HG03565 (cell line): Measurements from ENCODE around the gene SULT2B1.

ENCODE experiments used
- ATAC-seq: cut with Tn5 transposase; IDR thresholded peaks from one replicate; pipeline ENCODE4 v1.9.1; 2021; ENCODE audit warnings: mild to moderate bottlenecking, moderate library complexity; ENCODE audit not compliant: unreplicated experiment

Gene SULT2B1

GRCh38 chr19:48598996-48599700, 47.2 kb downstream of the SULT2B1 start:
- no peak for ATAC-seq

GRCh38 chr19:48600679-48601417, 48.9 kb downstream of the SULT2B1 start:
- ATAC-seq = no peak

GRCh38 chr19:48603001-48603400, 51.0 kb downstream of the SULT2B1 start:
- ATAC-seq = no peak

GRCh38 chr19:48603449-48603848, 51.5 kb downstream of the SULT2B1 start:
- ATAC-seq = no peak

GRCh38 chr19:48603850-48604249, 51.9 kb downstream of the SULT2B1 start:
- ATAC-seq = no peak

GRCh38 chr19:48606463-48607358, 54.7 kb downstream of the SULT2B1 start, which contains the start of gene SPACA4:
SPACA4 (plus strand) TSS chr19:48606742; CDS start chr19:48606979, 237 bp downstream.
- no peak for ATAC-seq

- ATAC-seq = no peak
These were observed 55.4 kb downstream of the SULT2B1 start for GRCh38 chr19:48607359-48607755.

DNA sequence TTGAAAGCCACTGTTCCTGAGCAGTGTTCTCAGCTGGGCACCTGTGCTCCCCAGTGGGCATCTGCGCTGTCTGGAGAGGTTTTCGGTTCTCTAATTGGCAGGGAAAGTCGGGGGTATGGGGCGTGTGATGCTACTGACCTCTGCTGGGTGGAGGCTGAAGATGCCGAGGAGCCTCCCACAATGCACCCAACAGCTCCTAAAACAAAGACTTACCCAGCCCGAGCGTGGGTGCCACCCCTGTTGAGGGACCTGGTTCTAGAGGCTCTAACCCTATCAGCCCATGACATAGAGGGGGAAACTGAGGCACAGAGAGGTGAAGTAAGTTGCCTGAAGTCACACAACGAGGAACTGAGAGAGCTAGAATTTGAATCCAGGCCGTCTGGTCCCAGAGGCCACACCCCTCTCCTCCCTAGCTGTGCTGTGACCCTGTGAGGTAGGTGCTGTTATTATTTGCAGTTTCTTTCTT, 56.9 kb downstream of the SULT2B1 start:
- no peak for ATAC-seq

GRCh38 chr19:48609571-48610108, 57.7 kb downstream of the SULT2B1 start:
- no peak for ATAC-seq

DNA sequence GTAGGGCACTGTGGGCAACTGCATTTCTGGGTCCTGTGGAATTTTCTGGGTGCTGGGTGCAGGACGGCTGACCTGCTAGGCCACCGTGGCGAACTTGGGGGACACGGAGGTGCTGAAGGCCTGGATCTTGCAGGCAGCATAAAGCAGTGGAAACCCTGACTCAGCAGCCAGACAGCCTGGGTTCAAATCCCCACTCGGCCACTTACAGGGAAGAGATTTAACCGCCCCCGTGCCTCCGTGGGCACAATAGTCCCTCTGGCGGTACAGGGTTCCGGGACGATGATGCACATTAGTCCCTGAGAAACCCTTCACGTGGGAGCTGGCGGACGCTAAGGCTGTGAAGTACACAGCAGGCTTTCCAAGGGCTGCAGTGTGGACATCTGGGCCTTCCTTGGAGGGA, 59.9 kb downstream of the SULT2B1 start:
- ATAC-seq = no peak

DNA sequence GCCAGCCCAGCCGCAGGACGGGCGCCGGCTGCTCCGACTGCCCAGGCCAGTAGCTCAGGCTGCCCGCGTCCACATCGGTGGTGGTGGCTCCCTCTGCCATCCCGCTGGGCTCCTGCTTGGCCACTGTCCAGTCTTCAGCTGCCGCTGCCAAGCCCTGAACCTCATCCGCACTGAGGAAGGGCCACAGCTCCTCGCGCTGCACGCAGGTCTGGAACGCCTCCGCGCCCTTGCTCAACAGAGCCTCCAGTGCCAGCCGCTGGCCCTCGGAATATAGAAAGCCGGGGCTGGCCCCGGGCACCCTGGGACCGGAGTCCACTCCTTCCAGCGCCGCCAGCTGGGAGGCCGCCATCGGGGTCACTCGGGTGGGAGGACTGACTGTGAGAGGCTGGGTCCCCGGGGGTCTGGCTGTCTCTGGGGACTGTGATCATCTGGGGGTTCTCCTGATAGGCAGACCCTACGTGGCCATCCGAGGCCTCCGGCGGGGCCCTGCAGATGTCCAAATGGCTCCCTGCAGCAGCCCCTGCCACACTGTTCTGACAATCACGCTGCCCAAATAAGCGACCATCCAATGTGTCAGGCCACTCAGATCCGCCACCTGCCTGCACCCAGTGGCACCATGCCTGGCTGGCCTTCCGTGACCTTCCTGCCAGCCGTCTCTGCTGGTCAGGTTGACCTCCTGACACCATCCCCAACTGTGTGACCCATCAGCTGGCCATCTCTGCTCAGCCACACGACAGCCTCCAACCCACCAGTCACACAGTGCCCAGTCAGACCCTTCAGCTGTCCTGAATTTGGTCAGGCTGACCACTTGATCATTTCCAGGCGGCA, 61.3 kb downstream of the SULT2B1 start:
- ATAC-seq = no peak

- no peak for ATAC-seq
These were observed 62.0 kb downstream of the SULT2B1 start for GRCh38 chr19:48613852-48614435.

DNA sequence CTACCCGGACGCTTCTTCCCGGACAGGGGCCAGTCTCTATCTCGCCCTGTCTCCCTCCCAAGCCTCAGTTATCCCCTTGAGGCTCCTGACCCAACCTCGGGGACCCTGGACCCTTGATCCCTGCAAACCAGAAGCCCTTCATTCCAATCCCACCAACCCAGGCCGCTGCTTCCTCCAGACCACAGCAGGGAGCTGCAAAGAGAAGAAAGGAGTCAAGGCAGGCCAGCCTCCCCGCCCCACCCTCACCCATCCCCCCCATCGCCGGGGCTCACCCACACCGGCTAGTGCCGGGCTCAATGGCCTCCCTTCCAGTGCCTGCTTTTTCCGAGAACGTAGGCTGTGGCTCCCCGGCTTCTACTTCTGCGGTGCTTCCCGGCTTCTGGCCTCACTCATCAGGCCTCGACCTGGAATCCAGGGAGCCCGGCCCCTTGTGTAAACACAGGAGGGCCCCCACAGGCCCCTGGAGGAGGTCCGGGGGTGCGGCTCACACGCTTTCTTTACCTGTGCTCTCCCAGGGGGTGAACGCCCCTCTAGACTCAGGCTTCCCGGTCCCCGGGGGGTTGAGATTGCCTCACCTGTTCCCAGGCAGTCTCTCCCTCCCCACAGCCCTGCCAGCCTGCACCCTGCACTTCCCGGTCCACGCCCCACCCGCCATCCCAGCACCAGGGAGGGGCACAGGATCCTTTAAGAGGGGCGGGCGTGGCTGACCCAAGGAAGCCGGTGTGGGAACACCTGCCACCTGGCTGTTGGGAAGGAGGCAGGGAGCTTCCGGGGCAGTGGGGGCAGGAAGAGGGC, 62.7 kb downstream of the SULT2B1 start, which contains the start of gene FAM83E:
FAM83E (minus strand) TSS at position 641 of the 795 bp plus-strand sequence. CDS start 1,704 bp downstream, outside the sequence.
- no peak for ATAC-seq

DNA sequence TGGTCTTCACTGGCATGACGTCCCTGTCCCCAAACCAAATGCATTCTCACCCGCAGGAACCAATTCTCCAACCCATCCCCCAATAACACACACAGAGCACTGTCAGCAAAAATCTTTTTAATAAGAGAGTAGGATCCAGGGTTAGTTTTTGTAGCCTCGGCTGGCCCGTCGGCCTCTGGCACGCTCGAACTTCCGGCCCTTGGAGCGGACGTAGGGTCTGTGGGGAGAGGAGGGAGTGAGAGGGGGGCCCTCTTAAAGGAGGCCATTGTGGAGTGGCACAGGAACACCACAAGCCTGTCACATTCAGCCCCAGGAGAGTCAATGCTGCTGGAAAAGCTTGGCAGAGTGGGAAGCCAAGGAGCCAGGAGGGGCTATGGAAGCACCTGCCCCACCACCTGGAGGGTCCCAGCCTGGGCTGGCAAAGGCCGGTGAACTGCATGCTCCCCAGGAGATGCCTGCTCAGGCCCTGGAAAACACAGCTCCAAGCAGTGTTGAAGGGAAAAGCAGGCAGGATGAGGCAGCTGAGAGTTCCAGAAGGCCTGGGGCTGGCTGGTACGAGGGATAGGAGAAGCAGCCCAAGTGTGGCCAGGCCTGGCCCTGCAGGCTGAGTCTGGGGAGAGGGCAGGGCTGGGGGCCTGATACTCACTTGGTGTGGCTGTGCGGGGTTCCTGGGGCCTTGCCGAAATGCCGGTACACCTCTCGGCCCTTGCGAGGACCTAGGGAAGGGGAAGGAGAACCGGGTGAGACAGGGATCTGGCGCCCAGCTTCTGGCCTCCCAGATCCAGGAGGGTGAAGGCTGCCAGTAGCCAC, 63.5 kb downstream of the SULT2B1 start:
- ATAC-seq = no peak

DNA sequence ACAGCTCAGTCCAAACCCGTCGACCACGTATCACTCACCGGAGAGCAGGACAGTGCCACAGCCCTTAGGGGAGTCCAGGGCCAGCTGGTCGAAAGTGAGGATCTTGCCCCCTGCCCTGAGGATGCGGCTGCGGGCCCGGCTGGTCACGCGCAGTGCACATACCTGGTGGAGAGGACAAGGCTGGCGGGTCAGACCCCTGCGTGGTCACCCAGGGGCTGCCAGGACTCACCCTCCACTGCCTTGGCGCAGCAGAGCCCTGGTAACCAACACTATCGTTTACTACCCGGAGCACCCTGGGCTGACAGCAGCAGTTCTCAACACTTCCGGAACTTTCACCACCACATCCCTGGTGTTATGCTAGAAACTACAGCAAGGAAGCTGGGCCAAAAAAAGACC, 64.1 kb downstream of the SULT2B1 start:
- ATAC-seq = no peak

GRCh38 chr19:48616491-48617056, 64.6 kb downstream of the SULT2B1 start:
- ATAC-seq = no peak

DNA sequence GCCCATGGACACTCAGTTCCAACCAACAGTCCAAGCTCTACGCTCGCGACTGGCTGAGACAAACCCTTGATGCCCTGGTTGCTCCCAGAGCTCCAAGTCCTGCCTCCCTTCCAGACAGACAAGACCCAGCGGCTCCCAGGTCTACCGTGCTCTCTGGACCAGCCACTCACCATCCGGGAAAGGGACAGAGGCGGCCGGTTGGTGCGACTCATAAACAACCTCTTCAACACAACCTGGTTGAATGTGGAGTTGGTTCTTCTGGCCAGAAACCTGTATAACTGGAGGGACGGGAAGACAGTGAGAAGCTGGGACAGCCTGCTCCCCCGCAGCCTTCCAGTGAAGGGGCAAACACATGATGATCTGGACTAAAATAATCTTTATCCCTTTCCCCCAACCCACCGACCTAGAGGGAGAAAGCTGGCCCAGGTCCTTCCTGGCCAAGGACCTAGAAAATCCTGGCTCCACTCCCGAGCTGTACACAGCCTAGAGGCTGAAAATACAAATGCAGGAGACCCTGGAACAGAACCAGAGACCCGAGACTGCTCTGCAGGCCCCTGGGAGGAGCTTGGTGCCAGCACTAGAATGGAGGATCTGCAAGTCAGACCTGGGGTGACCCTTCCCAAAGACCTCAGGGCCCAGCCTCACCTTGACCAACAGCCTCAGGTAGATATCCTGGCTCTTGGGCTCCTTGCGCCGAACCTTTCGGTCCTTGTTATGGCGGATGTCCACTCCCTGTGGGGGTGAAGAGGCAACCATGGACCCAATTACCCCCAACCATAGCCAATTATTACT, 65.4 kb downstream of the SULT2B1 start:
- no peak for ATAC-seq
